GOT3 (cell line): Measurements from ENCODE around the gene THAP12.
"Not testable (repeated sequence)": the region's sequence is repeated elsewhere in the genome, so short reads cannot be mapped to it uniquely, and the experiment has no call there.

ENCODE experiments used
- DNase-seq: peaks from one replicate; lab custom pipeline; 2025; ENCODE audit warnings: mixed read lengths; lab: John Stamatoyannopoulos, UW

The THAP12 gene, protein sequence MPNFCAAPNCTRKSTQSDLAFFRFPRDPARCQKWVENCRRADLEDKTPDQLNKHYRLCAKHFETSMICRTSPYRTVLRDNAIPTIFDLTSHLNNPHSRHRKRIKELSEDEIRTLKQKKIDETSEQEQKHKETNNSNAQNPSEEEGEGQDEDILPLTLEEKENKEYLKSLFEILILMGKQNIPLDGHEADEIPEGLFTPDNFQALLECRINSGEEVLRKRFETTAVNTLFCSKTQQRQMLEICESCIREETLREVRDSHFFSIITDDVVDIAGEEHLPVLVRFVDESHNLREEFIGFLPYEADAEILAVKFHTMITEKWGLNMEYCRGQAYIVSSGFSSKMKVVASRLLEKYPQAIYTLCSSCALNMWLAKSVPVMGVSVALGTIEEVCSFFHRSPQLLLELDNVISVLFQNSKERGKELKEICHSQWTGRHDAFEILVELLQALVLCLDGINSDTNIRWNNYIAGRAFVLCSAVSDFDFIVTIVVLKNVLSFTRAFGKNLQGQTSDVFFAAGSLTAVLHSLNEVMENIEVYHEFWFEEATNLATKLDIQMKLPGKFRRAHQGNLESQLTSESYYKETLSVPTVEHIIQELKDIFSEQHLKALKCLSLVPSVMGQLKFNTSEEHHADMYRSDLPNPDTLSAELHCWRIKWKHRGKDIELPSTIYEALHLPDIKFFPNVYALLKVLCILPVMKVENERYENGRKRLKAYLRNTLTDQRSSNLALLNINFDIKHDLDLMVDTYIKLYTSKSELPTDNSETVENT

DNA sequence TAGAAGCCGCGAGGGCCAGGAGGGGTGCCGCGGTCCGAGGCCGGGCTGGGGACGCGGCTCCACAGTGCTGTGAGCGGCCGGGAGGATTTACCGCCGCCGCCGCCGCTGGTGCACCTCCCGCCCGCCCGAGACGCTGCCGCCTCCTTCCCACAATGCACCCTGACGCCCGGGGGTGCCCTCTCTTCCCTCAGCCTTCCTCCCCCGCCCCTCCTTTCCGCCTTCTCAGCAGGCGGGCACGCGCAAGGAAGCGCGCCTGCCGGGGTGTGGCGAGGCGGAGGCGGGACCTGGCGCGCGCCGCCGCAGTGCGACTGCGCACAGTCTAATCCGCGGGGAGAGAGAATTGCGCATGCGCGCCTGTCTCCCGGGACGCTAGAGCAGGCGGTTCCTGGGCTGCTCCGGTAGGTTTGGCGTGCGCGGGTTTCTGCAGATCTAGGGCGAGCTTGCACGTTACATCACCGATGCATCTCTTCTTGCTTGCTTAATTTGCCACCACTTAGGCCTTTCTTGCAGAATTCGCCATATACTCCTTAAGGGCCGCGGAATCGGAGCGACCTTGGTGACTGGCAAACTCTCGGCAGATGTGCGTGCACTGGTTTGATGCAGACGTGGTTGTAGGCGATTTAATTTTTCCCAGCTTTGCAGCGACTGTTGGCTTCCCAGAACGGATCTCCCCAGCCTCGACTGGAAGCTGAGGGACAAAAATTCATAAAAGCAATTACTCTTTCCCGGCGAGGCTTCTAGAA lies at the start of gene THAP12, which contains the start of gene GVQW3:
Gene THAP12 (minus strand): TSS at position 156 of the 743 bp plus-strand sequence. CDS start 296 bp downstream, outside the sequence.
Gene GVQW3 (plus strand): TSS at position 347 of the 743 bp plus-strand sequence. CDS start 506 bp downstream, outside the sequence.
- DNase-seq = peak; percentile 81

DNA sequence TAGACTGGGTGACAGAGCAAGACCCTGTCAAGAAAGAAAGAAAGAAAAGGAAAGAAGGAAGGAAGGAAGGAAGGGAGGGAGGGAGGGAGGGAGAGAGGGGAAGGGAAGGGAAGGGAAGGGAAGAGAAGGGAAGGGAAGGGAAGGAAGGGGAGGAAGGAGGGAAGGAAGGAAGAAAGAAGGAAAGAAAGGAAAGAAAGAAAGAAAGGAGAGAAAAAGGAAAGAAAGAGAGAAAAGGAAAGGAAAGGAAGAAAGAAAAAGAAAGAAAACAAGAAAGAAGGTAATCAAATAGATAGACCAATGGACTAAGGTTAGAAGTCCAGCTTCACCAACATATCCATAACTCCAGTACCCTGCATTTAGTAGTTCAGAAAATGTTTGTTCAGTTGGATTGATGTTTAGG lies 45.7 kb upstream of the THAP12 start:
- DNase-seq = no peak

GRCh38 chr11:76424891-76425290 lies 44.0 kb upstream of the THAP12 start:
- DNase-seq = no peak

GRCh38 chr11:76424379-76424778 lies 43.4 kb upstream of the THAP12 start:
- DNase-seq = no peak

- DNase-seq = no peak
Observed at GRCh38 chr11:76419896-76420295, 39.0 kb upstream of the THAP12 start.

GRCh38 chr11:76415073-76415472 lies 34.1 kb upstream of the THAP12 start:
- no peak for DNase-seq

- DNase-seq = no peak
Observed at GRCh38 chr11:76410851-76411357, 30.0 kb upstream of the THAP12 start.

GRCh38 chr11:76408171-76408965 lies 27.4 kb upstream of the THAP12 start:
- DNase-seq = no peak

GRCh38 chr11:76406359-76406758 lies 25.4 kb upstream of the THAP12 start:
- DNase-seq = no peak

DNA sequence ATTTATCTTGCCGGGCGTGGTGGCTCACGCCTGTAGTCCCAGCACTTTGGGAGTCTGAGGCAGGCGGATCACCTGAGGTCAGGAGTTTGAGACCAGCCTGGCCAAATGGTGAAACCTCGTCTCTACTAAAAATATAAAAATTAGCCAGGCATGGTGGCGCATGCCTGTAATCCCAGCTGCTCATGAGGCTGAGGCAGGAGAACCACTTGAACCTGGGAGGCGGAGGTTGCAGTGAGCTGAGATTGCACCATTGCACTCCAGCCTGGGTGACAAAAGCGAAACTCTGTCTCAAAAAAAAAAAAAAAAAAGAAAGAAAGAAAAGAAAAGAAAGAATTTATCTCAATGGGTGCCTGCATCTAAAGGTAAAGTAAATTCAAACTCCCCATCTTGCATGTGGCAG lies 20.6 kb upstream of the THAP12 start:
- DNase-seq = not testable (repeated sequence)

DNA sequence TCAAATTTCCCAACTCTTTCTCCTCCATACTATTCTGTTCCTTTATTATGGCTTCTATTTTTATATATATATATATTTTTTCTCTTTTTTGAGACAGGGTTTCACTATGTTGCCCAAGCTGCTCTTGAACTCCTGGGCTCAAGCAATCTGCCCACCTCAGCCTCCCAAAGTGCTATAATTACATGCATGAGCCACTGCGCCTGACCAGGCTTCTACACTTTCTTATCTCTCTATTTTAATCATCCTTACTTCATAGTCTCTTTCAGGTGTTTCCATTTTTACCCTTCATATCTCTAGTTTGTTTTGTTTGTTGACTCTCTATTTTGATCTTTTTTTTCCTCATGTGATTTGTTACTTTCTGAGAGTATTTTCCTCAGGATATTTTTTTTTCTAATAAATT lies 20.0 kb upstream of the THAP12 start:
- DNase-seq = no peak

DNA sequence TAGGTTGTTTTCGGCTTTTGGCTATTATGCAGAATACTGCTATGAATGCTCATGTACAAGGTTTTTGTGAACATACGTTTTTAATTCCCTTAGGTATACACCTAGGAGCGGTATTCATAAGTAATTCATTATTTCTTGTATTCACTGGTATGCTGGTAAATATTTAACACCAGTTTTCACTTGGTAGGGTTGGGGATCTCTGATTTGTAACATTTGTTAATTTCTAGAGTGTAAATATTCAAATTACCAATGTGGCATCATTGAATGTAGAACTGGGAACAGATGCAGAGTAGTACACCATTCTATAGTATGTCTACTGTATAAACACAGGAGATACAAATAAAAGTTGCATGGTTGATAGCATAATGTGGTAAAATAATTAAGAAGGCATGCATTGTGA lies 16.5 kb upstream of the THAP12 start:
- no peak for DNase-seq

- no peak for DNase-seq
Observed at GRCh38 chr11:76395296-76395695, 14.4 kb upstream of the THAP12 start.

GRCh38 chr11:76394411-76394810 lies 13.5 kb upstream of the THAP12 start:
- DNase-seq = no peak

DNA sequence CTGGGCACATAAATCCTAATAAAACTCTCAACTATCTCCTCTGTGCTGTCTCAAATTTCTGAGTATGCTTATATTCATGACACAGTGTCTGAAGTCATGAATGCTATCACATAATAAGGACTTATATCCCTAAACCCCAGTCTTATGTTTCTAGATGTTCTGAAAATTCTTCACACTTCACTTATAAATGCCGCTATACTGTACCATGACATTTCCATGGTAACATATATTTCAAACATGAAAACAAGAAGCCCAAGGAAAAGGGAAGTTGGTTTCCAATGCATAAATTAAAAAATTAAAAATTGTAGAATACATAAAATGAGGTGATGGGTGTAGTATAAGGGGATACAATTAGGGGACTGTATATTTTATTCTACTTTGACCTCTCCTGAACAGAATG lies 11.9 kb upstream of the THAP12 start:
- no peak for DNase-seq

DNA sequence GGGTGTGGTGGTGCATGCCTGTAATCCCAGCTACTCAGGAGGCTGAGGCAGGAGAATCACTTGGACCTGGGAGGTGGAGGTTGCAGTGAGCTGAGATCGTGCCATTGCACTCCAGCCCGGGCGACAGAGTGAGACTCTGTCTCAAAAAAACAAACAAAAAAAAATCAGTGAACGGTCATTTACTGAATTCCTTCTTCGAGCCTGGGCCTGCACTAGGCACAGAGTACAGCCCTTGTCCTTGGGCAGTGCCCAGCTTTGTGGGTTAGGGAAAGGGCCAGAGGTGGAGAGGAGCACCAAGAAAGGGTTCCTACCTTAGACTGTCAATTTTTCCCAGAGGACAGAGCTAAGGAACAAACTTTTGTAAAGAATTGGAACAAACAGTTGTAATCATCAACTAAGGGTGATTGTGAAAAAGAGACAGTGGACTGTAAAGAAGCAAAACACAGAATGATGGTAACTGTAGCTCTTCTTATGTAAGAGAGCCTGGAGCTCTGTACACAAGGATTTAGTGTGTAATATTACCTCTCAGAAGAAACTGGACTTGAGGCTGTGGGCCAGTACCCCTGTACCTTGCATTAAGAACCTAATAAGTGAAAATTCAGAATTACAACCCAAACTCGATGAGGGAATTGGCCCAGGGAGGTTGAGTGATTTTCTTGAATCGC lies 11.0 kb upstream of the THAP12 start:
- no peak for DNase-seq

- no peak for DNase-seq
Observed at GRCh38 chr11:76391021-76391420, 10.1 kb upstream of the THAP12 start.

GRCh38 chr11:76388408-76388807 lies 7.5 kb upstream of the THAP12 start:
- DNase-seq = no peak

DNA sequence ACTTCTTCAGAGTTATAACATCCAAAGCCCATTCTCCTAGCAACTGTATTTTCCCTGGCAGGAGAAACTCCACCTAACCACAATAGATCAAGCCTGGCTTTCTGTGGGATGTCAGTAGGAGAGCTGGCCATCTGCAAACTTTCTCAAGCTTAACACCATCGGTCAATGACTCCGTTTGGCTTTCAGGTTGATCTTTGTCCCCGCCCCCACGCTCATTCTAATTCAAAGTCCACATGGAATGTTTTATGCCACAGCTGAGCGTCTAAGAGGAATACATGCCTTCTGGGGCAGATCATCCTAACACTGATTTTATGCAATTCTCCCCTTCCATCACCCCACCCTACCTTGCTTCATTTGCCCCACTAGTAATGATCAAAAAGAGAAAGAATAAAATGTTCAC lies 5.0 kb upstream of the THAP12 start:
- DNase-seq = no peak

DNA sequence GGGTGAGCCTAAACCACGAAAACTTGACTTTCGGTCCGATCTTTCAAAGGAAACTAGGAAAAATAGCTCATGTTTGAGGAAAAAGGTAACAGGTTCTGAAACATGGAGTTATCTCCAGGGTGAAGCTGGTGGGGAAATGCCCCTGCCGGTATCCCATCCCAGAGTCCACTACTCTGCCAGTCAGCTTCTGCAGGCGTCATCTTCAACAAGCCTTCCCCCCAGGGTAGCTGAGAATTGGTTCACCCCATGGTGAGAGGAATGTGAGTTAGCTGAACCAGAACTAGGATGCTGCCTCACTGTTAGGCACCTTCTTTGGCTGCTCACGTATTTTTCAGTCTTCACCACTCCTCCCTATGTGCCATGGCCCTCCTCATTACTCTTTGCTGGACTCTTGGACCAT lies 1.3 kb upstream of the THAP12 start:
- no peak for DNase-seq
